OCI-M2 (cell line): ENCODE data around the gene CCT8L2.
"Not testable (repeated sequence)": the region's sequence is repeated elsewhere in the genome, so short reads cannot be mapped to it uniquely, and the experiment has no call there.

Experiments
- DNase-seq: peaks from one replicate; lab custom pipeline; 2025; ENCODE audit not compliant: unreplicated experiment; lab: John Stamatoyannopoulos, UW

The CCT8L2 gene

DNA sequence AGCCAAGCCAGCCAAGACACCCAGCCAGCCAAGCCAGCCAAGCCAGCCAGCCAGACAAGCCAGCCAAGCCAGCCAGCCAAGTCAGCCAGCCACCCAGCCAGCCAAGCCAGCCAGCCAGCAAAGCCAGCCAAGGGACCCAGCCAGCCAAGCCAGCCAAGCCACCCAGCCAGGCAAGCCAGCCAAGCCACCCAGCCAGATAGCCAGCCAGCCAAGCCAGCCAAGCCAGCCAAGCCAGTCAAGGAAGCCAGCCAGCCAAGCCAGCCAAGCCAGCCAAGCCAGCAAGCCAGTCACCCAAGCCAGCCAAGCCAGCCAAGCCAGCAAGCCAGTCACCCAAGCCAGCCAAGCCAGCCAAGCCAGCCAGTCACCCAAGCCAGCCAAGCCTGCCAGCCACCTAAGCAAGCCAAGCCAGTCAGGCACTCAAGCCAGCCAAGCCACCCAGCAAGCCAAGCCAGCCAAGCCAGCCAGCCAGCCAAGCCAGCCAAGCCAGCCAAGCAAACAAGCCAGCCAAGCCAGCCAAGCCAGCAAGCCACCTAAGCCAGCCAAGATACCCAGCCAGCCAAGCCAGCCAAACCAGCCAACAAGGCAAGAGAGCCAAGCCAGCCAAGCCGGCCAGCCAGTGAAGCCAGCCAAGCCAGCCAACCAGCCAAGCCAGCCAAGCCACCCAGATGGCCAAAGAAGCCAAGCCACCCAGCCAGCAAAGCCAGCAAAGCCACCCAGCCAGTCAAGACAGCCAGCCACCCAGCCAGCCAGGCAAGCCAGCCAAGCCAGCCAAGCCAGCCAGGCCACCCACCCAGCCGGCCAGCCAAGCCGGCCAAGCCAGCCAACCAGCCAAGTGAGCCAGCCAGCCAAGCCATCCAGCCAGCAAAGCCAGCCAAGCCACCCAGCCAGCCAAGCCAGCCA is 33.3 kb downstream of the CCT8L2 start:
- DNase-seq, result no peak

- not testable (repeated sequence) for DNase-seq
These were observed 34.1 kb downstream of the CCT8L2 start for GRCh38 chr22:16558376-16558945.

- not testable (repeated sequence) for DNase-seq
These were observed 35.1 kb downstream of the CCT8L2 start for GRCh38 chr22:16557511-16557910.

GRCh38 chr22:16555077-16555994 is 37.3 kb downstream of the CCT8L2 start:
- DNase-seq, result not testable (repeated sequence)

- not testable (repeated sequence) for DNase-seq
These were observed 49.3 kb downstream of the CCT8L2 start for GRCh38 chr22:16543310-16543709.
